ENCODE measurements around the gene TRABD2B.

DNA sequence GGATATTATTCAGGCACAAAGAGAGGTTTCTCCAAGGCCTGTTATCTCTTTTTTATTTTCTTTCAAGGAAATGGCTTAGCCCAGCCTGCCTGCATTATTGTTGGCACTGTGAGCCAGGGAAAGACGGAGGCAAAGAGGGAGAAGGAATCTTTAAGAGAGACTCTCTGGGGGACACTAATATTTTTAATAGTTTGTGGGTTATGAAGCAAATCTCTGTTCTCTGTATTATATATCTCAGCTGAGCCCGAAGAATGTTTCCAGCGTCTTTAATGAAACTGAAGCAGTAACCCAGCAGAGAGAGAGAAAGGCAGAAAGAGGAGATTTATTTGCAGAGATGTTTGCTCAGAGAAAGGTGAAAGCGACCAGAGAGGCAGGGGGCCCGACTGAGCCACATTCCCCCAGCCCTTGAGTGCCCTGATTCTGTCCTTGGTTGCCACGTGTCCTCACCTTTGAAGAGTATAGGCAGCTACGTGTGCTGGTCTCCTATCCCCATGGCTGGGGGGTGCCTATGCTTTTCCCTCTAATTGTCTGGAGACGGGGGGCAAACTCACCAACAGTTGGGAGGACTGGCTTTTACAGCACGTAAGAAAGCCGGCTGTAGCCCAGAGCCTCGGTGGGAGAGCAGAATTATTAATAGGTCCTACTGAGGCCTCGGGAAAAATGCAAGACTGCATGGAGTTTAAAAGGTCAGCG is 166.4 kb downstream of the TRABD2B start:
- TF ChIP-seq ZNF383 (CRISPR knock-in tag; IDR thresholded peaks at IDR 0.05; ENCODE audit: borderline replicate concordance) (no peak), ZNF792 (CRISPR knock-in tag; IDR thresholded peaks at IDR 0.05) (no peak), ETV6 (CRISPR knock-in tag; conservative IDR thresholded peaks at IDR 0.05) (no peak), POLR2A (IDR thresholded peaks at IDR 0.05; ENCODE audit: insufficient read depth in 1 of 2, low read depth in 2 of 2, low read length in 2 of 2) (no peak), SOX5 (CRISPR knock-in tag; IDR thresholded peaks at IDR 0.05; ENCODE audit: borderline replicate concordance) (no peak), PPARG (CRISPR knock-in tag; conservative IDR thresholded peaks at IDR 0.05) (no peak), ESRRA (CRISPR knock-in tag; IDR thresholded peaks at IDR 0.05; ENCODE audit: low read depth) (no peak), ZNF552 (CRISPR knock-in tag; IDR thresholded peaks at IDR 0.05; ENCODE audit: borderline replicate concordance) (no peak), ZNF337 (CRISPR knock-in tag; IDR thresholded peaks at IDR 0.05; ENCODE audit: borderline replicate concordance, low read depth) (no peak)
- TF ChIP-seq, protein P1, sequence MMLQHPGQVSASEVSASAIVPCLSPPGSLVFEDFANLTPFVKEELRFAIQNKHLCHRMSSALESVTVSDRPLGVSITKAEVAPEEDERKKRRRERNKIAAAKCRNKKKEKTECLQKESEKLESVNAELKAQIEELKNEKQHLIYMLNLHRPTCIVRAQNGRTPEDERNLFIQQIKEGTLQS (CRISPR knock-in tag; IDR thresholded peaks at IDR 0.05), result no peak
- TF ChIP-seq, protein P2, sequence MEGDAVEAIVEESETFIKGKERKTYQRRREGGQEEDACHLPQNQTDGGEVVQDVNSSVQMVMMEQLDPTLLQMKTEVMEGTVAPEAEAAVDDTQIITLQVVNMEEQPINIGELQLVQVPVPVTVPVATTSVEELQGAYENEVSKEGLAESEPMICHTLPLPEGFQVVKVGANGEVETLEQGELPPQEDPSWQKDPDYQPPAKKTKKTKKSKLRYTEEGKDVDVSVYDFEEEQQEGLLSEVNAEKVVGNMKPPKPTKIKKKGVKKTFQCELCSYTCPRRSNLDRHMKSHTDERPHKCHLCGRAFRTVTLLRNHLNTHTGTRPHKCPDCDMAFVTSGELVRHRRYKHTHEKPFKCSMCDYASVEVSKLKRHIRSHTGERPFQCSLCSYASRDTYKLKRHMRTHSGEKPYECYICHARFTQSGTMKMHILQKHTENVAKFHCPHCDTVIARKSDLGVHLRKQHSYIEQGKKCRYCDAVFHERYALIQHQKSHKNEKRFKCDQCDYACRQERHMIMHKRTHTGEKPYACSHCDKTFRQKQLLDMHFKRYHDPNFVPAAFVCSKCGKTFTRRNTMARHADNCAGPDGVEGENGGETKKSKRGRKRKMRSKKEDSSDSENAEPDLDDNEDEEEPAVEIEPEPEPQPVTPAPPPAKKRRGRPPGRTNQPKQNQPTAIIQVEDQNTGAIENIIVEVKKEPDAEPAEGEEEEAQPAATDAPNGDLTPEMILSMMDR (CRISPR knock-in tag; IDR thresholded peaks at IDR 0.05), result no peak
- TF ChIP-seq, protein P3, sequence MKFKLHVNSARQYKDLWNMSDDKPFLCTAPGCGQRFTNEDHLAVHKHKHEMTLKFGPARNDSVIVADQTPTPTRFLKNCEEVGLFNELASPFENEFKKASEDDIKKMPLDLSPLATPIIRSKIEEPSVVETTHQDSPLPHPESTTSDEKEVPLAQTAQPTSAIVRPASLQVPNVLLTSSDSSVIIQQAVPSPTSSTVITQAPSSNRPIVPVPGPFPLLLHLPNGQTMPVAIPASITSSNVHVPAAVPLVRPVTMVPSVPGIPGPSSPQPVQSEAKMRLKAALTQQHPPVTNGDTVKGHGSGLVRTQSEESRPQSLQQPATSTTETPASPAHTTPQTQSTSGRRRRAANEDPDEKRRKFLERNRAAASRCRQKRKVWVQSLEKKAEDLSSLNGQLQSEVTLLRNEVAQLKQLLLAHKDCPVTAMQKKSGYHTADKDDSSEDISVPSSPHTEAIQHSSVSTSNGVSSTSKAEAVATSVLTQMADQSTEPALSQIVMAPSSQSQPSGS (CRISPR knock-in tag; IDR thresholded peaks at IDR 0.05), result no peak
